Neuronal stem cell (in vitro differentiated cells): ENCODE data around the gene PARD3.

Experiments used
- DNase-seq: peaks from one replicate; pipeline ENCODE4 v3.0.0-alpha.2; 2013; ENCODE audit warnings: low spot score
- H2AFZ ChIP-seq: one replicate; pipeline ENCODE4 v1.6.1; 2013; ENCODE audit warnings: mild to moderate bottlenecking, low read length, inconsistent platforms
- H2AK5ac ChIP-seq: 2 replicates; pipeline ENCODE4 v1.6.1; 2013; ENCODE audit warnings: low read depth, mild to moderate bottlenecking, inconsistent platforms, low read length, moderate library complexity, mixed read lengths
- H2BK120ac ChIP-seq: 2 replicates; pipeline ENCODE4 v1.6.1; 2013; ENCODE audit warnings: low read depth, mild to moderate bottlenecking, inconsistent platforms, low read length, moderate library complexity, mixed read lengths
- H2BK12ac ChIP-seq: one replicate; pipeline ENCODE4 v1.6.1; 2013; ENCODE audit warnings: low read length, inconsistent platforms
- H2BK15ac ChIP-seq: 2 replicates; pipeline ENCODE4 v1.6.1; 2013; ENCODE audit warnings: mild to moderate bottlenecking, low read length, inconsistent platforms, mixed read lengths
- H2BK5ac ChIP-seq: one replicate; pipeline ENCODE4 v1.6.1; 2013; ENCODE audit warnings: inconsistent platforms, mild to moderate bottlenecking, low read length, moderate library complexity
- H3K14ac ChIP-seq: one replicate; pipeline ENCODE4 v1.6.1; 2013; ENCODE audit warnings: low read length, inconsistent platforms
- H3K18ac ChIP-seq: 2 replicates; pipeline ENCODE4 v1.6.1; 2013; ENCODE audit warnings: low read length, inconsistent platforms
- H3K23ac ChIP-seq: 2 replicates; pipeline ENCODE4 v1.6.1; 2013; ENCODE audit warnings: low read depth, mild to moderate bottlenecking, mixed read lengths, low read length, inconsistent platforms; ENCODE audit not compliant: poor library complexity
- H3K27ac ChIP-seq: replicated peaks from 3 replicates; pipeline ENCODE4 v1.5.1; 2013; ENCODE audit warnings: low read length, inconsistent platforms
- H3K27me3 ChIP-seq, 3 experiments: 2 replicates each; pipeline ENCODE4 v1.6.1; 2013; ENCODE audit warnings: low read length in 3 of 3, mild to moderate bottlenecking in 2 of 3, inconsistent platforms in 1 of 3, low read depth in 1 of 3, mixed read lengths in 1 of 3, moderate library complexity in 1 of 3; ENCODE audit not compliant: control insufficient read depth in 3 of 3, insufficient read depth in 3 of 3
- H3K36me3 ChIP-seq, 2 donors: replicated peaks in 1 of 2; 2 replicates each; pipeline ENCODE4 v1.6.1; 2013; ENCODE audit warnings: low read length in 2 of 2; ENCODE audit not compliant: control insufficient read depth in 2 of 2, insufficient read depth in 2 of 2
- H3K4ac ChIP-seq: 2 replicates; pipeline ENCODE4 v1.6.1; 2013; ENCODE audit warnings: inconsistent platforms, mild to moderate bottlenecking, low read length, moderate library complexity
- H3K4me1 ChIP-seq, 2 donors: 1 replicate in 1 of 2; 2 replicates in 1 of 2; pipeline ENCODE4 v1.6.1; 2013; ENCODE audit warnings: low read length in 2 of 2, low read depth in 1 of 2; ENCODE audit not compliant: control insufficient read depth in 2 of 2, insufficient read depth in 1 of 2
- H3K4me2 ChIP-seq: one replicate; pipeline ENCODE4 v1.6.1; 2013; ENCODE audit warnings: mild to moderate bottlenecking, low read length, inconsistent platforms; ENCODE audit not compliant: insufficient read depth, poor library complexity, severe bottlenecking
- H3K4me3 ChIP-seq, 2 donors: 2 replicates each; pipeline ENCODE4 v1.5.1; 2013; ENCODE audit warnings: low read length in 2 of 2, mild to moderate bottlenecking in 2 of 2, inconsistent platforms in 1 of 2, moderate library complexity in 1 of 2
- H3K79me1 ChIP-seq: one replicate; pipeline ENCODE4 v1.6.1; 2013; ENCODE audit warnings: low read depth, mild to moderate bottlenecking, inconsistent platforms, low read length, moderate library complexity
- H3K9ac ChIP-seq: one replicate; pipeline ENCODE4 v1.6.1; 2013; ENCODE audit warnings: mild to moderate bottlenecking, low read depth, low read length, inconsistent platforms; ENCODE audit not compliant: poor library complexity
- H3K9me3 ChIP-seq, 2 donors: replicated peaks in 1 of 2; 2 replicates each; pipeline versions ENCODE3 to v1.6.1; 2013; ENCODE audit warnings: low read length in 2 of 2, mild to moderate bottlenecking in 2 of 2, inconsistent platforms in 1 of 2, low read depth in 1 of 2, mixed read lengths in 1 of 2, moderate library complexity in 1 of 2; ENCODE audit not compliant: control insufficient read depth in 2 of 2, insufficient read depth in 1 of 2
- H4K8ac ChIP-seq: one replicate; pipeline ENCODE4 v1.6.1; 2013; ENCODE audit warnings: low read depth, mild to moderate bottlenecking, inconsistent platforms, low read length, moderate library complexity
- H4K91ac ChIP-seq: one replicate; pipeline ENCODE4 v1.6.1; 2013; ENCODE audit warnings: low read length, low read depth, mild to moderate bottlenecking, inconsistent platforms; ENCODE audit not compliant: poor library complexity
- WGBS, 2 donors: extraction: QIAGEN DNeasy Blood & Tissue Kit; methylation state at CpG; one replicate each; pipeline ENCODE4 v1.1.7; 2013; ENCODE audit warnings: missing lambda C conversion rate in 2 of 2, mixed read lengths in 1 of 2; ENCODE audit not compliant: insufficient read length in 2 of 2, insufficient replicate concordance in 1 of 2; ENCODE audit errors: extremely low coverage in 2 of 2; 5-methylcytosine and 5-hydroxymethylcytosine counted together

Gene PARD3

GRCh38 chr10:34222359-34222758 lies 592.7 kb downstream of the PARD3 start:
- WGBS, 2 donors = no CpG with 5 or more reads among the region's 4 CpGs
- H3K4me2 ChIP-seq = no peak overlapping the region
- H2BK120ac ChIP-seq = no peak overlapping the region
- H4K91ac ChIP-seq = no peak overlapping the region
- no peak overlapping the region for H3K4me3 ChIP-seq
- H3K18ac ChIP-seq = no peak overlapping the region
- H3K23ac ChIP-seq = no peak overlapping the region
- no peak overlapping the region for H2BK15ac ChIP-seq
- peak overlapping the region; percentile 19 for H2BK12ac ChIP-seq
- H2BK5ac ChIP-seq = no peak overlapping the region
- H2AFZ ChIP-seq = no peak overlapping the region
- H3K4me1 ChIP-seq = peaks cover 0 to 8% of the 10 kb centered on the region in 2 donors
- H3K27me3 ChIP-seq = no peaks in the 10 kb centered on the region
- H3K4ac ChIP-seq = no peak overlapping the region
- no peak overlapping the region for H3K14ac ChIP-seq
- DNase-seq = no peak
- no peaks in the 10 kb centered on the region for H3K79me1 ChIP-seq
- no peak overlapping the region for H3K27ac ChIP-seq
- no peak overlapping the region for H2AK5ac ChIP-seq
- H3K9ac ChIP-seq = no peak overlapping the region
- no peak overlapping the region for H4K8ac ChIP-seq
- H3K9me3 ChIP-seq = peaks cover 0 to 10% of the 10 kb centered on the region in 2 donors
- H3K36me3 ChIP-seq = no peaks in the 10 kb centered on the region

- WGBS, 2 donors = no CpG with 5 or more reads among the region's 10 CpGs
- H3K14ac ChIP-seq = no peak overlapping the region
- H3K79me1 ChIP-seq = no peaks in the 10 kb centered on the region
Measured at GRCh38 chr10:34219753-34220548, 595.1 kb downstream of the PARD3 start.

GRCh38 chr10:34217524-34217923 lies 597.6 kb downstream of the PARD3 start:
- Histone ChIP-seq H3K27me3 (no peaks in the 10 kb centered on the region), H3K18ac (no peak overlapping the region), H3K36me3 (no peaks in the 10 kb centered on the region), H3K14ac (no peak overlapping the region), H3K4ac (no peak overlapping the region), H2BK12ac (no peak overlapping the region), H3K4me3 (no peak overlapping the region), H4K8ac (no peak overlapping the region), H2BK5ac (no peak overlapping the region), H2AK5ac (no peak overlapping the region), H3K4me2 (no peak overlapping the region), H3K9ac (no peak overlapping the region), H4K91ac (no peak overlapping the region), H2AFZ (no peak overlapping the region), H3K9me3 (no peaks in the 10 kb centered on the region), H2BK15ac (no peak overlapping the region), H2BK120ac (no peak overlapping the region), H3K23ac (no peak overlapping the region), H3K79me1 (no peaks in the 10 kb centered on the region), H3K27ac (no peak overlapping the region), H3K4me1 (peaks cover 0 to 8% of the 10 kb centered on the region in 2 donors)
- DNase-seq = no peak
- WGBS, 2 donors = no CpG with 5 or more reads among the region's 7 CpGs

More at GRCh38 chr10:34219753-34220548, 595.1 kb downstream of the PARD3 start:
- no peak overlapping the region for H2BK15ac ChIP-seq
- H3K27ac ChIP-seq = no peak overlapping the region
- no peaks in the 10 kb centered on the region for H3K9me3 ChIP-seq
- no peak overlapping the region for H3K18ac ChIP-seq
- H4K91ac ChIP-seq = no peak overlapping the region
- no peak for DNase-seq
- H2AFZ ChIP-seq = no peak overlapping the region
- H2BK12ac ChIP-seq = no peak overlapping the region
- no peak overlapping the region for H3K4me2 ChIP-seq
- H2BK5ac ChIP-seq = no peak overlapping the region
- H3K23ac ChIP-seq = no peak overlapping the region
- H2BK120ac ChIP-seq = no peak overlapping the region
- no peaks in the 10 kb centered on the region for H3K36me3 ChIP-seq
- no peak overlapping the region for H2AK5ac ChIP-seq
- no peak overlapping the region for H3K9ac ChIP-seq
- H3K4me1 ChIP-seq = peaks cover 0 to 10% of the 10 kb centered on the region in 2 donors
- H3K4me3 ChIP-seq = no peak overlapping the region
- H3K4ac ChIP-seq = no peak overlapping the region
- no peak overlapping the region for H4K8ac ChIP-seq
- H3K27me3 ChIP-seq = no peaks in the 10 kb centered on the region

- Histone ChIP-seq H3K36me3 (no peaks in the 10 kb centered on the region), H4K8ac (no peak overlapping the region), H3K18ac (no peak overlapping the region), H3K9me3 (no peaks in the 10 kb centered on the region), H2BK12ac (no peak overlapping the region), H2BK5ac (no peak overlapping the region), H3K23ac (no peak overlapping the region), H3K9ac (no peak overlapping the region), H3K14ac (no peak overlapping the region), H2AK5ac (no peak overlapping the region), H2BK120ac (no peak overlapping the region), H3K4ac (no peak overlapping the region), H3K27ac (no peak overlapping the region), H3K27me3 (no peaks in the 10 kb centered on the region), H3K4me1 (peaks cover 0 to 6% of the 10 kb centered on the region in 2 donors), H4K91ac (no peak overlapping the region), H3K4me3 (no peak overlapping the region), H2AFZ (no peak overlapping the region), H3K4me2 (no peak overlapping the region), H2BK15ac (no peak overlapping the region), H3K79me1 (no peaks in the 10 kb centered on the region)
- no peak for DNase-seq
- WGBS, 2 donors = no CpG with 5 or more reads among the region's 2 CpGs
Measured at GRCh38 chr10:34216348-34216945, 598.6 kb downstream of the PARD3 start.
